A549 (cell line): ENCODE measurements around the gene SRRM2. TPM values are rescaled to one million over a fixed set of nuclear protein-coding genes. Genes with fewer than 3 reads are reported as not detected.

Experiments used
- ATAC-seq, 2 experiments: fragments of 200-7000 bp in 1 of 2; fragments of >200 bp in 1 of 2; cut with Nextera tagmentation in 1 of 2; cut with Tn5 transposase in 1 of 2; 3 replicates each; pipeline versions ENCODE4 v1.8.0 to v1.9.1; 2018 to 2020; ENCODE audit warnings: mild to moderate bottlenecking in 1 of 2, moderate library complexity in 1 of 2
- CTCF ChIA-PET: fragments of 300-600 bp; sonication (Branson Sonifier 250); formaldehyde crosslinking; extraction: SDS; loops from one replicate; lab custom pipeline; 2021; ENCODE audit warnings: antibody characterized with exemption, inconsistent platforms; lab: Yijun Ruan, JAX
- POLR2A ChIA-PET: fragments of 350-600 bp; formaldehyde crosslinking; extraction: SDS; loops from one replicate; lab custom pipeline; 2021; ENCODE audit warnings: antibody characterized with exemption, inconsistent platforms; lab: Yijun Ruan, JAX
- DNase-seq, 2 experiments: peaks; one replicate each; pipeline versions ENCODE4 v3.0.0 to v3.0.0-alpha.2; 2011 to 2016; ENCODE audit warnings: low read depth in 1 of 2, low spot score in 1 of 2
- FAIRE-seq: peaks from 2 replicates; lab custom pipeline; 2011; peaks lifted over from hg19 to GRCh38; lab: Jason Lieb, UNC
- H3K27ac ChIP-seq, 2 experiments: fragments of >200 bp; sonication (Bioruptor Twin); formaldehyde crosslinking; 3 replicates each; pipeline ENCODE4 v1.5.1; 2016 to 2017
- H3K4me1 ChIP-seq: fragments of >200 bp; sonication (Bioruptor Twin); formaldehyde crosslinking; 3 replicates; pipeline ENCODE4 v1.6.1; 2016
- H3K4me2 ChIP-seq: fragments of >200 bp; sonication (Bioruptor Twin); formaldehyde crosslinking; 3 replicates; pipeline ENCODE4 v1.6.1; 2016
- H3K4me3 ChIP-seq: fragments of >200 bp; sonication (Bioruptor Twin); formaldehyde crosslinking; 3 replicates; pipeline ENCODE4 v1.5.1; 2016
- H3K9me3 ChIP-seq: fragments of >200 bp; sonication (Bioruptor Twin); formaldehyde crosslinking; 3 replicates; pipeline ENCODE4 v1.6.1; 2016
- ATOH8 ChIP-seq: fragments of 250-450 bp; sonication (Bioruptor Pico); IDR thresholded peaks from 2 replicates; pipeline ENCODE4 v1.5.0; 2020; ENCODE audit warnings: low read depth, mild to moderate bottlenecking, moderate library complexity
- CHD4 ChIP-seq: fragments of 200-600 bp; sonication (generic); IDR thresholded peaks from 2 replicates; pipeline ENCODE4 v1.6.1; 2016; ENCODE audit warnings: antibody characterized with exemption, mild to moderate bottlenecking, borderline replicate concordance
- E2F6 ChIP-seq: IDR thresholded peaks from 2 replicates; pipeline ENCODE4 v1.6.1; 2012; ENCODE audit warnings: low read depth, borderline replicate concordance
- EHMT2 ChIP-seq: fragments of 200-600 bp; sonication (generic); IDR thresholded peaks from 2 replicates; pipeline ENCODE4 v1.6.1; 2016; ENCODE audit warnings: antibody characterized with exemption, low read depth, mild to moderate bottlenecking, moderate library complexity
- FOXS1 ChIP-seq: fragments of 250-450 bp; sonication (Bioruptor Pico); IDR thresholded peaks from 2 replicates; pipeline ENCODE4 v1.5.0; 2020; ENCODE audit warnings: mild to moderate bottlenecking, moderate library complexity
- HES2 ChIP-seq: fragments of >200 bp; sonication (Bioruptor Twin); formaldehyde crosslinking; IDR thresholded peaks from 2 replicates; pipeline ENCODE4 v1.6.1; 2016
- HMGXB4 ChIP-seq: fragments of 250-450 bp; sonication (Bioruptor Pico); IDR thresholded peaks from 2 replicates; pipeline ENCODE4 v1.5.0; 2021; ENCODE audit warnings: mild to moderate bottlenecking, moderate library complexity, borderline replicate concordance
- HOXA7 ChIP-seq: fragments of 250-450 bp; sonication (Bioruptor Pico); IDR thresholded peaks from 2 replicates; pipeline ENCODE4 v1.5.0; 2020; ENCODE audit warnings: mild to moderate bottlenecking, moderate library complexity
- HOXB13 ChIP-seq: fragments of 250-450 bp; sonication (Bioruptor Pico); IDR thresholded peaks from 2 replicates; pipeline ENCODE4 v1.5.0; 2020; ENCODE audit warnings: low read depth, mild to moderate bottlenecking, moderate library complexity
- JUN ChIP-seq, 2 experiments: fragments of >200 bp; sonication (Bioruptor Twin); formaldehyde crosslinking; IDR thresholded peaks; 2 replicates in 1 of 2; 3 replicates in 1 of 2; pipeline ENCODE4 v1.6.1; 2016 to 2017
- PBX3 ChIP-seq: IDR thresholded peaks from 2 replicates; pipeline ENCODE4 v1.6.1; 2012
- POLR2AphosphoS2 ChIP-seq: conservative IDR thresholded peaks from 2 replicates; pipeline ENCODE4 v1.6.1; 2012; ENCODE audit warnings: low read length, improper control_type of control experiment, inconsistent platforms
- RAD21 ChIP-seq, 2 experiments: fragments of >200 bp in 1 of 2; sonication (Bioruptor Twin) in 1 of 2; formaldehyde crosslinking in 1 of 2; IDR thresholded peaks in 1 of 2; conservative IDR thresholded peaks in 1 of 2; 2 replicates in 1 of 2; 3 replicates in 1 of 2; pipeline ENCODE4 v1.6.1; 2012 to 2018; ENCODE audit warnings: inconsistent platforms in 1 of 2
- RARB ChIP-seq: fragments of 250-450 bp; sonication (Bioruptor Pico); IDR thresholded peaks from 2 replicates; pipeline ENCODE4 v1.8.0; 2021; ENCODE audit warnings: mild to moderate bottlenecking, moderate library complexity
- RNF2 ChIP-seq: fragments of 200-600 bp; sonication (generic); IDR thresholded peaks from 2 replicates; pipeline ENCODE4 v1.6.1; 2016; ENCODE audit warnings: low read depth, mild to moderate bottlenecking, antibody characterized with exemption, moderate library complexity, borderline replicate concordance
- SREBF2 ChIP-seq: fragments of 450-650 bp; IDR thresholded peaks from 2 replicates; pipeline ENCODE4 v1.6.1; 2014; ENCODE audit warnings: mild to moderate bottlenecking, moderate library complexity
- TP53 ChIP-seq: fragments of 250-450 bp; sonication (Bioruptor Pico); IDR thresholded peaks from 2 replicates; pipeline ENCODE4 v1.5.0; 2021; ENCODE audit warnings: mild to moderate bottlenecking, moderate library complexity
- WGBS: methylation state at CpG from one replicate; pipeline ENCODE4 v1.1.6; 2017; ENCODE audit errors: missing lambda C conversion rate; 5-methylcytosine and 5-hydroxymethylcytosine counted together
- polyA plus RNA-seq, 4 experiments: library from polyadenylated mRNA; depleted of rRNA in 3 of 4; stranded (reverse); fragments of >200 nt; fragmentation: RNase III in 1 of 4; extraction: RNeasy Plus Mini Kit Qiagen cat#74134 plus additional on column Dnase treatment in 1 of 4; gene quantifications; 2 replicates in 3 of 4; 3 replicates in 1 of 4; pipeline ENCODE4 v1.2.3, GENCODE V29; 2011 to 2017

Gene SRRM2
- polyA plus RNA-seq, 2 of the 4 experiments (the other 2 are of a cell fraction): 167 to 512 TPM

- TF ChIP-seq HMGXB4 (CRISPR knock-in tag) (no peak), CHD4 (no peak)
These were observed 12.6 kb upstream of the SRRM2 start (continued) for GRCh38 chr16:2739625-2740430.

GRCh38 chr16:2740476-2740875, 12.0 kb upstream of the SRRM2 start:
- DNase-seq (no peak), FAIRE-seq (no peak), ATAC-seq (no peak)
- Histone ChIP-seq H3K27ac (peak overlapping the region in 1 of 2 experiments; percentile 54; a peak in 2 of 6 replicates), H3K4me1 (no peaks in the 10 kb centered on the region), H3K4me2 (no peak overlapping the region), H3K9me3 (no peaks in the 10 kb centered on the region), H3K4me3 (no peak overlapping the region)
- TF ChIP-seq E2F6 (no peak), RNF2 (no peak), POLR2AphosphoS2 (no peak)
- POLR2A ChIA-PET: no interaction called here
- whole genome bisulfite sequencing: 82% methylated on average over 6 of the region's 6 CpGs
- CTCF ChIA-PET: interaction anchor here (0.6 to 3.3 kb wide), 6 partner anchors 9 to 186 kb away, joined by 3 to 12 read pairs (median 5); partner anchors contain the start of gene SRRM2

- TF ChIP-seq CHD4 (no peak), ATOH8 (CRISPR knock-in tag) (no peak), RARB (CRISPR knock-in tag) (no peak), SREBF2 (no peak), HOXA7 (no peak), TP53 (CRISPR knock-in tag) (no peak), PBX3 (no peak), RAD21 (conservative IDR thresholded peaks at IDR 0.05 in 1 of 2, IDR thresholded peaks at IDR 0.05 in 1 of 2) (no peak), JUN (IDR thresholded peaks at IDR 0.05) (no peak), HOXB13 (CRISPR knock-in tag) (no peak), FOXS1 (CRISPR knock-in tag) (no peak), RNF2 (no peak), EHMT2 (no peak), HES2 (no peak)
- no peak overlapping the region for H3K27ac ChIP-seq
- ChIA-PET CTCF (interaction anchor here (0.9 to 2.0 kb wide), 5 partner anchors 11 to 185 kb away, joined by 3 to 5 read pairs (median 5); partner anchors contain the start of gene SRRM2), POLR2A (interaction anchor here (0.9 kb wide), 1 partner anchor 11 kb away, joined by 5 read pairs; the partner anchor contains the start of gene SRRM2)
- no peak for DNase-seq
- H3K4me2 ChIP-seq: no peak overlapping the region
- no peak overlapping the region for H3K4me3 ChIP-seq
- H3K4me1 ChIP-seq: no peaks in the 10 kb centered on the region
- no peaks in the 10 kb centered on the region for H3K9me3 ChIP-seq
- no peak for ATAC-seq
- FAIRE-seq: no peak
- WGBS: 76% methylated on average over 4 of the region's 4 CpGs
These were observed 11.3 kb upstream of the SRRM2 start for GRCh38 chr16:2741168-2741567.
